ENCODE results near the gene ACTA2. TPM values are rescaled to one million over a fixed set of nuclear protein-coding genes. Genes with fewer than 3 reads are reported as not detected.

The ACTA2 gene
- total and polyA plus RNA-seq, 2 donors (not counting 1 experiment from before 2014, with no cell fraction given): 78.4 to 2,788 TPM

Other genes starting within 250 kb of the ACTA2 start
- gene LIPK, start 246.5 kb downstream of the ACTA2 start, total RNA-seq: not detected in 2 replicates
- gene LIPK, start 246.5 kb downstream of the ACTA2 start, polyA plus RNA-seq: not detected in 2 replicates
- gene LIPN, start 192.8 kb downstream of the ACTA2 start, total RNA-seq: not detected in 2 replicates
- not detected in 2 replicates for gene LIPN, start 192.8 kb downstream of the ACTA2 start, polyA plus RNA-seq
- gene LIPM, start 150.0 kb downstream of the ACTA2 start, total RNA-seq: not detected in 2 replicates
- gene LIPM, start 150.0 kb downstream of the ACTA2 start, polyA plus RNA-seq: not detected in 2 replicates
- gene ANKRD22, start 100.9 kb downstream of the ACTA2 start, total RNA-seq: under 0.01 and 0.17 TPM in 2 replicates
- not detected in 2 replicates for gene ANKRD22, start 100.9 kb downstream of the ACTA2 start, polyA plus RNA-seq
- 41.3 and 45.6 TPM in 2 replicates for gene STAMBPL1, start 72.5 kb downstream of the ACTA2 start, total RNA-seq
- gene STAMBPL1, start 72.5 kb downstream of the ACTA2 start, polyA plus RNA-seq: 37.1 and 72.5 TPM in 2 replicates
- 95.8 and 124 TPM in 2 replicates for gene FAS, start 38.0 kb upstream of the ACTA2 start, total RNA-seq
- 67.2 and 77.8 TPM in 2 replicates for gene FAS, start 38.0 kb upstream of the ACTA2 start, polyA plus RNA-seq

Data from fibroblast of lung (primary cell).